GM12865 (cell line): ENCODE data around the gene FRMD8.

Source experiments
- DNase-seq: peaks from one replicate; pipeline ENCODE4 v3.0.0; 2010; ENCODE audit warnings: low read depth
- H3K4me3 ChIP-seq: 2 replicates; pipeline ENCODE4 v1.5.1; 2011; ENCODE audit warnings: mild to moderate bottlenecking, low read depth, low read length, control low read depth
- TF ChIP-seq, protein P1 (sequence below): IDR thresholded peaks from 2 replicates; pipeline ENCODE4 v1.5.1; 2011; ENCODE audit warnings: low read length, control low read depth, low read depth, inconsistent platforms; ENCODE audit not compliant: insufficient read depth; ENCODE audit errors: missing control alignments

FRMD8 gene

DNA sequence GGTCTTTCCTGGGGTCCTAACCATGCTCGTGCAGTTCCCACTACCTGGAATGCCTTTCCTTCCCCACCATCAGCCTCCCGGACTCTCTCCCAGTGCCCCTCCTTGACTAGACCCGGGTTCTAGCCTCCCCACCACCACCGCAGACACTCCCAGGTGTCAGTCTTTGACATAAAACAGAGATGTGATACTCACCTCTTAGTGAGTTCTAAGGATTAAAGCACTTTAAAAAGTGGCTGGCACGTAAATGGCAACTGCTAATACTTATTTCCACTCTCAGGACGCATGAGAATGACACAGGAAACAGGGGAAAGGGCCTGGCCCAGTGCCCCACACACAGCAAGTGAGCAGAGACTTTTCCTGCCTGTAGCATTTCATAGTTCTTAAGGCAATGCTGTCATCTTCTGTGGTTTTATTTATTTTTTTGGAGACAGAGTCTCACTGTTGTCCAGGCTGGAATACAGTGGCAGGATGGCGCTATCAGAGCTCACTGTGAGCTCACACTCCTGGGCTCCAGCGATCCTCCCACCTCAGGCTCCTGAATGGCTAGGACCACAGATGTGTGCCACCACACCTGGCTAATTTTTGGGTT lies 2.0 kb upstream of the FRMD8 start:
- no peak overlapping the region for H3K4me3 ChIP-seq
- no peak for DNase-seq
- TF ChIP-seq, protein P1, sequence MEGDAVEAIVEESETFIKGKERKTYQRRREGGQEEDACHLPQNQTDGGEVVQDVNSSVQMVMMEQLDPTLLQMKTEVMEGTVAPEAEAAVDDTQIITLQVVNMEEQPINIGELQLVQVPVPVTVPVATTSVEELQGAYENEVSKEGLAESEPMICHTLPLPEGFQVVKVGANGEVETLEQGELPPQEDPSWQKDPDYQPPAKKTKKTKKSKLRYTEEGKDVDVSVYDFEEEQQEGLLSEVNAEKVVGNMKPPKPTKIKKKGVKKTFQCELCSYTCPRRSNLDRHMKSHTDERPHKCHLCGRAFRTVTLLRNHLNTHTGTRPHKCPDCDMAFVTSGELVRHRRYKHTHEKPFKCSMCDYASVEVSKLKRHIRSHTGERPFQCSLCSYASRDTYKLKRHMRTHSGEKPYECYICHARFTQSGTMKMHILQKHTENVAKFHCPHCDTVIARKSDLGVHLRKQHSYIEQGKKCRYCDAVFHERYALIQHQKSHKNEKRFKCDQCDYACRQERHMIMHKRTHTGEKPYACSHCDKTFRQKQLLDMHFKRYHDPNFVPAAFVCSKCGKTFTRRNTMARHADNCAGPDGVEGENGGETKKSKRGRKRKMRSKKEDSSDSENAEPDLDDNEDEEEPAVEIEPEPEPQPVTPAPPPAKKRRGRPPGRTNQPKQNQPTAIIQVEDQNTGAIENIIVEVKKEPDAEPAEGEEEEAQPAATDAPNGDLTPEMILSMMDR = no peak

- H3K4me3 ChIP-seq = no peak overlapping the region
- TF ChIP-seq, protein P1 = no peak
- peak; percentile 34 for DNase-seq
Measured at GRCh38 chr11:65388731-65389130, 2.3 kb downstream of the FRMD8 start.

DNA sequence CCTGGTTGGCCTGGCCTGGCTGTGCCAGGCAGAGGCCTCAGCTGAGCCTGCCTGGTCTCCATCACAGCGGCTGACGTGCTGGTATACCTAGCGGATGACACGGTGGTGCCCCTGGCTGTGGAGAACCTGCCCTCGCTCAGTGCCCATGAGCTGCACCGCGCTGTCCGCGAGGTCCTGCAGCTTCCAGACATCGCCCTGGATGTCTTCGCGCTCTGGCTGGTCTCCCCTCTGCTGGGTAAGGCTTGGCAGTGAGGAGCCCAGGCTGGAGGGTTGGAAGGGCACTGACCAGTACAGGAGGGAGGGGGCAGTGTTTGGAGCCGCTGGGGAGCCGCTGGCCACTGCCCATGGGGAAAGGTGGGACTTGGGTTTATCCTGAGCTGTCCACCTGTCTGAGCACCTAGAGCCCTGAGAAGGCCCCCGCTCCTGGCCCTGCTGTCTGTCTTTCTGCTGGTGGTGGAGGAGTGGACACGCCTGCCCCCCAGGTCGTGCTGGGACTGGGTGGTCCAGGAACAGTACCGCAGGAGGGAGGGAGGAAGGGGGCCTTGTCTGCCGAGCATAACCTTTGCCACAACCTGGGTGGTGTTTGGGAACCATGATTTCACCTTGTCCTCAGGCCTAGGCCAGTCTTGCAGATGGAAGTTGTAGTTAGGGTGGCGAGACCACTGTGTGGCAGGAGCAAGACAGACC lies 3.0 kb downstream of the FRMD8 start:
- H3K4me3 ChIP-seq = no peak overlapping the region
- no peak for DNase-seq
- TF ChIP-seq, protein P1 = no peak

- H3K4me3 ChIP-seq = no peak overlapping the region
- TF ChIP-seq, protein P1 = no peak
- DNase-seq = no peak
Measured at GRCh38 chr11:65390099-65390941, 3.9 kb downstream of the FRMD8 start.

GRCh38 chr11:65390996-65391395 lies 4.6 kb downstream of the FRMD8 start:
- H3K4me3 ChIP-seq = no peak overlapping the region
- TF ChIP-seq, protein P1 = no peak
- no peak for DNase-seq

GRCh38 chr11:65392186-65392829 lies 5.9 kb downstream of the FRMD8 start:
- H3K4me3 ChIP-seq = no peak overlapping the region
- TF ChIP-seq, protein P1 = no peak
- DNase-seq = no peak
